ENCODE data around the gene RNF207.

The RNF207 gene

GRCh38 chr1:6180268-6180706, 25.6 kb upstream of the RNF207 start, which contains the start of gene CHD5:
Gene CHD5 (minus strand): TSS chr1:6180321. CDS start chr1:6180023, 298 bp downstream.
- no peak within 1 kb of the TSS for H3K4me3 ChIP-seq (ENCODE audit: low read length)
- no peak for TF ChIP-seq CTCF (conservative IDR thresholded peaks at IDR 0.05; ENCODE audit: low read length)
- no peak for DNase-seq (ENCODE audit: low read depth)

- no peak overlapping the region for H3K4me3 ChIP-seq (ENCODE audit: low read length)
- no peak for TF ChIP-seq CTCF (conservative IDR thresholded peaks at IDR 0.05; ENCODE audit: low read length)
- no peak for DNase-seq (ENCODE audit: low read depth)
These were observed 25.1 kb upstream of the RNF207 start for GRCh38 chr1:6180707-6181311.

- DNase-seq (ENCODE audit: low read depth), result no peak
- 0 out of 2 replicates have a peak, but pooled peaks have one; percentile 8 for TF ChIP-seq CTCF (conservative IDR thresholded peaks at IDR 0.05; ENCODE audit: low read length)
- H3K4me3 ChIP-seq (ENCODE audit: low read length), result no peak overlapping the region
These were observed 24.6 kb upstream of the RNF207 start for GRCh38 chr1:6181347-6181770.

- H3K4me3 ChIP-seq (ENCODE audit: low read length), result no peak overlapping the region
- TF ChIP-seq CTCF (conservative IDR thresholded peaks at IDR 0.05; ENCODE audit: low read length), result no peak
- no peak for DNase-seq (ENCODE audit: low read depth)
These were observed 22.4 kb upstream of the RNF207 start for GRCh38 chr1:6183520-6183989.

GRCh38 chr1:6184083-6184783, 21.7 kb upstream of the RNF207 start:
- no peak for TF ChIP-seq CTCF (conservative IDR thresholded peaks at IDR 0.05; ENCODE audit: low read length)
- no peak for DNase-seq (ENCODE audit: low read depth)
- no peak overlapping the region for H3K4me3 ChIP-seq (ENCODE audit: low read length)

- peak; percentile 88 for DNase-seq (ENCODE audit: low read depth)
- no peak overlapping the region for H3K4me3 ChIP-seq (ENCODE audit: low read length)
- TF ChIP-seq CTCF (conservative IDR thresholded peaks at IDR 0.05; ENCODE audit: low read length), result no peak
These were observed 20.8 kb upstream of the RNF207 start for GRCh38 chr1:6185151-6185550.

Measured in AG10803 (cell line).